Fibroblast of pulmonary artery (primary cell): Measurements from ENCODE around the gene IGFBP5.

Experiments
- DNase-seq: peaks from one replicate; pipeline ENCODE4 v3.0.0-alpha.2; 2010; ENCODE audit warnings: low read depth
- H3K4me3 ChIP-seq: replicated peaks from 2 replicates; pipeline ENCODE4 v1.5.1; 2011; ENCODE audit warnings: low read depth, mild to moderate bottlenecking, control low read depth, low read length, moderate library complexity
- CTCF ChIP-seq: IDR thresholded peaks from 2 replicates; pipeline ENCODE4 v1.5.1; 2011; ENCODE audit warnings: mild to moderate bottlenecking, control low read depth, low read length, inconsistent platforms; ENCODE audit errors: missing control alignments

Gene IGFBP5

GRCh38 chr2:216701544-216701943 lies 6.2 kb upstream of the IGFBP5 start:
- no peak for TF ChIP-seq CTCF
- DNase-seq: no peak
- H3K4me3 ChIP-seq: no peak overlapping the region

DNA sequence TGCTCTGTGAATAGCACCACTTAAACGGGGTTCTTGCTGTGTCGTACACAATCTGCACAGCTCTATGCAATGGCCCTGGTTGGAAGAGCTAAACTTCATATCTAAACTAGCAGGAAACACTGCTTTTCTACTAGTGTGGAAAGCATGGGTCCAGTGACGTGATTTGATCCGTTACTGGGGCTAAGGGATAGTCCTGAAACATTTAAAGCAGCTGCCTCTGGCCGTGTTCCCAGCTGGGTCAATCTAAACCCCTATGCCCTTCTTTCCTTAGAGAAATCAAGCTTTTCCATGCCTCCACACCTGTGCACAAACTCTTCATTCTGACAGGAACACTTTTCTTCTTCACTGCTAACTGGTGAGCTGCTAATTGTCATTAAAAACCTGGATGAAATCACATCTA lies 5.4 kb upstream of the IGFBP5 start:
- no peak overlapping the region for H3K4me3 ChIP-seq
- DNase-seq: no peak
- TF ChIP-seq CTCF: no peak

- H3K4me3 ChIP-seq: no peak overlapping the region
- TF ChIP-seq CTCF: no peak
- DNase-seq: no peak
Observed at GRCh38 chr2:216700088-216700567, 4.8 kb upstream of the IGFBP5 start.

DNA sequence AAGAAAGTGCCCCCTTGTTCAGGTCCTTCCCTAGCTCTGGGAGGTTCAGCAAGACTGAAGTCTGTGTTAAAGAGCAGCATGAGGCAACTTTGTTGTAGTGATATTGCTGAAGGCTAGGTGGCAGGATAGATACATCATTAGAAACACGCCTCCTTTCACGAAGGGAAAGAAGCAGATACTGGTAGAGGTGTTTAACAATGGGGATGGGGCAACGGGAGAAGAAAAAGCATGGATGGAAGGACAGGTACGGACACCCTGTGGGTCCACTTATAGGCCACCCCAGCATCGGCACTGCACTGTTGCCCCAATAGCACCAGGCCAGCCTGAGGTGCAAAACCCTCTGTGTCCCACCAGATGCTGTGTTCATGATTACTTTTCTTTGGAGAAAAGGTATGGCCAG lies 3.5 kb upstream of the IGFBP5 start:
- H3K4me3 ChIP-seq: no peak overlapping the region
- DNase-seq: peak; percentile 75
- peak; percentile 80 for TF ChIP-seq CTCF

- no peak overlapping the region for H3K4me3 ChIP-seq
- TF ChIP-seq CTCF: no peak
- no peak for DNase-seq
Observed at GRCh38 chr2:216698293-216698692, 2.9 kb upstream of the IGFBP5 start.

DNA sequence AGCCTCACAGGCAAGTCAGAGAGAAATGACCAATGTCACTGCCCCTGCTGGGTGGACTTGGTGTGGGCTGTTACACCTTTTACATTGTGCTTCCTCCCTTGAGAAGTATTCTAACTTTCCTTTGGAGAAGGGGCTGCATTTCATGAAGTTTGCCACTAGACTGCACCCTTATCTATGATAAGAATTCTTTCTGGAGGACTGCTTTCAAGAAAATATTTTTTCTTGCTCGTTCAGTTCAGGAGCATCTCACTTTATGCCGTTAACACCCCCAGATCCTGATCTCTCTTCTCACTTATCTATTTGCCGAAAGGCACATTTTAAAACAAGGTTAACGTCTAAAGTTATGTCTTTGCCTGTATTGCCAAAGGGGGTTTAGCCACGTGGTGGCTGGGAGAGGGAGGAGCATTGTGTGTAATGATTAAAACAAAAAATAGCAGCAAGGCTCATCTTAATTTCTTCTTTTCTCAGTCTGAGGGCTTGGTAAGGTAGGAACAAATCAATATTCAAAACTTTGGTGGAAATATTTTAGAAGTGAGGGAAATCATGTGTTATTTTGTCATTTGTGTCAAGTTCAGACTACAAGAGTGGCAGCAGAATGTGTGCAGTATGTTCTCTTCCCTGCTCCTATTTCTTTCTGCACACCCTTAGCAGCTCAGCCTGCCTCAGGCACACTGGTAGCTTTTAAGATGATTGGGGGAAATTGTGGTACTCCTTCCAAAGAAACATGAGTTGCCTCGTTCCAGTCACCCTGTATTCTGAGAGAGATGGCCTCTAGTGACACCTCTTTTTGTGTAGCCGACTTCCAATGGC lies 1.6 kb upstream of the IGFBP5 start:
- H3K4me3 ChIP-seq: no peak overlapping the region
- peak; percentile 64 for TF ChIP-seq CTCF
- peak; percentile 53 for DNase-seq

- TF ChIP-seq CTCF: no peak
- DNase-seq: no peak
- H3K4me3 ChIP-seq: no peak overlapping the region
Observed at GRCh38 chr2:216696321-216696720, 972 bp upstream of the IGFBP5 start.
